HepG2 (cell line): ENCODE data around the gene ARL16. TPM values are rescaled to one million over a fixed set of nuclear protein-coding genes. Genes with fewer than 3 reads are reported as not detected.

ENCODE experiments used
- ATF7-NPFF ChIP-seq: sonication (generic); formaldehyde crosslinking; IDR thresholded peaks from 2 replicates; pipeline ENCODE4 v1.8.1; 2023; ENCODE audit warnings: mild to moderate bottlenecking, low read depth, missing genetic modification reagents, moderate library complexity
- EED ChIP-seq: sonication (generic); formaldehyde crosslinking; IDR thresholded peaks from 2 replicates; pipeline ENCODE4 v1.5.0; 2020; ENCODE audit warnings: mild to moderate bottlenecking, missing genetic modification reagents
- GFI1 ChIP-seq: sonication (generic); formaldehyde crosslinking; IDR thresholded peaks from 2 replicates; pipeline ENCODE4 v1.5.0; 2020; ENCODE audit warnings: missing genetic modification reagents, mild to moderate bottlenecking, borderline replicate concordance
- KMT2A ChIP-seq: sonication (generic); formaldehyde crosslinking; IDR thresholded peaks from 2 replicates; pipeline ENCODE4 v1.4.0; 2020; ENCODE audit warnings: missing genetic modification reagents
- NBN ChIP-seq: fragments of 450-650 bp; conservative IDR thresholded peaks from 2 replicates; pipeline ENCODE4 v1.6.1; 2017
- NONO ChIP-seq, 2 experiments: fragments of 450-650 bp in 1 of 2; sonication (generic) in 1 of 2; formaldehyde crosslinking in 1 of 2; IDR thresholded peaks in 1 of 2; conservative IDR thresholded peaks in 1 of 2; 2 replicates each; pipeline versions ENCODE4 v1.6.1 to v1.8.0; 2017 to 2022; ENCODE audit warnings: mild to moderate bottlenecking in 1 of 2, missing genetic modification reagents in 1 of 2, moderate library complexity in 1 of 2
- NR2F6 ChIP-seq, 2 experiments: IDR thresholded peaks; 2 replicates each; pipeline ENCODE4 v1.6.1; 2016; ENCODE audit warnings: antibody characterized with exemption in 1 of 2, mild to moderate bottlenecking in 1 of 2
- SP5 ChIP-seq: IDR thresholded peaks from 2 replicates; pipeline ENCODE4 v1.6.1; 2016; ENCODE audit warnings: low read depth, borderline replicate concordance
- SRSF4 ChIP-seq: fragments of 200-400 bp; formaldehyde crosslinking; IDR thresholded peaks from one replicate; pipeline ENCODE4 v1.6.1; 2018; ENCODE audit warnings: mild to moderate bottlenecking, low read depth, low read length, moderate library complexity; ENCODE audit not compliant: poor library complexity, severe bottlenecking
- ZKSCAN1 ChIP-seq: fragments of 150-350 bp; IDR thresholded peaks from 2 replicates; pipeline ENCODE4 v1.6.1; 2014; ENCODE audit warnings: low read length
- ZNF138 ChIP-seq: sonication (generic); formaldehyde crosslinking; IDR thresholded peaks from 2 replicates; pipeline ENCODE4 v1.5.0; 2020; ENCODE audit warnings: mild to moderate bottlenecking, low read depth, missing genetic modification reagents
- ZNF20 ChIP-seq: sonication (generic); formaldehyde crosslinking; IDR thresholded peaks from 2 replicates; pipeline ENCODE4 v1.4.0; 2020; ENCODE audit warnings: mild to moderate bottlenecking, moderate library complexity, missing genetic modification reagents
- ZNF235 ChIP-seq: sonication (generic); formaldehyde crosslinking; IDR thresholded peaks from 2 replicates; pipeline ENCODE4 v1.8.1; 2023; ENCODE audit warnings: mild to moderate bottlenecking, missing genetic modification reagents, borderline replicate concordance
- ZNF343 ChIP-seq: sonication (generic); formaldehyde crosslinking; IDR thresholded peaks from 2 replicates; pipeline ENCODE4 v1.4.0; 2020; ENCODE audit warnings: mild to moderate bottlenecking, missing genetic modification reagents
- ZNF484 ChIP-seq: sonication (generic); formaldehyde crosslinking; IDR thresholded peaks from 2 replicates; pipeline ENCODE4 v1.5.1; 2020; ENCODE audit warnings: mild to moderate bottlenecking, low read depth, missing genetic modification reagents, borderline replicate concordance
- ZNF773 ChIP-seq: sonication (generic); formaldehyde crosslinking; IDR thresholded peaks from 2 replicates; pipeline ENCODE4 v1.4.0; 2020; ENCODE audit warnings: missing genetic modification reagents, borderline replicate concordance
- polyA plus RNA-seq, 8 experiments: library from polyadenylated mRNA; depleted of rRNA in 3 of 8; stranded (reverse) in 7 of 8; unstranded in 1 of 8; fragments of >200 nt; fragmentation: Illumina TruSeq in 4 of 8; extraction: Trizol in 4 of 8; gene quantifications; 2 replicates each; pipeline versions ENCODE4 v1.2.1 to v1.2.3, GENCODE V29; 2011 to 2016; ENCODE audit warnings: low read depth in 4 of 8, missing spikeins in 1 of 8, mixed read lengths in 1 of 8; ENCODE audit not compliant: insufficient read depth in 1 of 8
- total RNA-seq, 5 experiments: library from RNA; depleted of rRNA; stranded (reverse); fragments of >200 nt; fragmentation: Illumina TruSeq; extraction: Trizol; gene quantifications; 2 replicates each; pipeline ENCODE4 v1.2.3, GENCODE V29; 2016; ENCODE audit warnings: low read depth in 1 of 5
- TF ChIP-seq, protein P1 (sequence below): sonication (generic); formaldehyde crosslinking; IDR thresholded peaks from 2 replicates; pipeline ENCODE4 v1.8.0; 2022; ENCODE audit warnings: mild to moderate bottlenecking, missing genetic modification reagents, moderate library complexity
- TF ChIP-seq, protein P2 (sequence below): sonication (generic); formaldehyde crosslinking; conservative IDR thresholded peaks from 2 replicates; pipeline ENCODE4 v1.4.0; 2020; ENCODE audit warnings: missing genetic modification reagents
- TF ChIP-seq, protein P3 (sequence below): IDR thresholded peaks from 2 replicates; pipeline ENCODE4 v1.6.1; 2016; ENCODE audit warnings: low read depth, control low read depth
- TF ChIP-seq, protein P4 (sequence below): sonication (generic); formaldehyde crosslinking; conservative IDR thresholded peaks from 2 replicates; pipeline ENCODE4 v1.8.0; 2022; ENCODE audit warnings: low read depth, missing genetic modification reagents
- TF ChIP-seq, protein P5 (sequence below): sonication (generic); formaldehyde crosslinking; IDR thresholded peaks from 2 replicates; pipeline ENCODE4 v1.4.0; 2020; ENCODE audit warnings: missing genetic modification reagents
- TF ChIP-seq, protein P6 (sequence below): sonication (generic); formaldehyde crosslinking; IDR thresholded peaks from 2 replicates; pipeline ENCODE4 v1.9.0; 2021; ENCODE audit warnings: missing genetic modification reagents, mild to moderate bottlenecking, borderline replicate concordance

ARL16 gene
- total and polyA plus RNA-seq, 2 of the 13 experiments (the other 11 are each of a cell fraction or from before 2014, with no cell fraction given) = 20.8 to 30.8 TPM

DNA sequence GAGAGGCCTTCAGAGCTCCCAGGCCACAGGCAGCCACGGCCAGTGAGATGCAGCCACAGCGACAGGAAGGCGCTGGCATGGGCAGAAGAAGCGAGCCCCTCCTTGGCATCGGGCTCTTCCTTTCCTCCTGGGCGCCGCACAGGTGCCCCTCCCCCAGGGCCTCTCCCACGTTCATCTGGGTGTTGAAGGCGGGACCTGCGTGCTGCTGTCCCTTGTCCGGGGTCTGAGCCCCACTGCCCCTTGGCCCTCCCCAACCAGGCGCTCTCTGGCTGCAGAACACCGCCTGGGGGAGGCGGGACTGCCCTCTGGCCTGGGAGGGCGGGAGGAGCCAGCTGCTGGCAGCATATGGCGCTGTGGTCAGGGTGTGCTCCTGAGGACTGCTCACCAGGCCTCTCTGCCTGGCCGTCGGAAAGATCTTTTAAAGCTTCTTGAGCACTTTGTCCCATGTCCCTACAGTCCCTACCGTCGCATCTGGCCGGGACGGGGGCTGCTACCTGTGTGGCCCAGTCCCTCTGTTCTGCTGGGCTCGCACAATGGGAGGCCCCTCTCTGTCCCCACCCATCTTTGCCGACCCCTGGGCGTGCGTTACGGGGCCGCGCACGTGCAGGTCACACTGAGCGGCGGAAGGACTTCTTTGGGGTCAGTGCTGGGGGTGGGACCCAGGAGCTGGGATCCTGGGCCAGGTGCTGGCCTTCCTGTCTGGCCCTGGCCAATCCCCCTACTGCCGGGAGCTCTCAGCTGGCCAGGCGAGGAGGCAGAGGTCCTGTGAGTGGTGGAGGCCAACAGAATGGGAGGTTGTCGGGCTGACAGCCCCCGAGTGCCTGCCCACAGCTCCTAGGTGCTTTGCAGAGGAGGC is 30.2 kb upstream of the ARL16 start (continued):
- TF ChIP-seq ATF7-NPFF (CRISPR knock-in tag) (peak; percentile 40; the same call in 1 of the 2 replicates), KMT2A (peak; percentile 45; the same call in 1 of the 2 replicates), SP5 (peak; percentile 93), ZKSCAN1 (no peak), ZNF773 (CRISPR knock-in tag) (peak; percentile 40; the same call in 1 of the 2 replicates), ZNF138 (CRISPR knock-in tag) (peak; percentile 89), ZNF20 (CRISPR knock-in tag) (0 out of 2 replicates have a peak, but pooled peaks have one; percentile 62), ZNF343 (CRISPR knock-in tag) (peak; percentile 91; the same call in 1 of the 2 replicates), NR2F6 (IDR thresholded peaks at IDR 0.05) (peak; percentile 74), NR2F6 (CRISPR knock-in tag; IDR thresholded peaks at IDR 0.05) (peak; percentile 80), SRSF4 (no peak), GFI1 (CRISPR knock-in tag) (no peak; the same call in 1 of the 2 replicates), NBN (no peak), EED (CRISPR knock-in tag) (peak; percentile 88), ZNF484 (CRISPR knock-in tag) (0 out of 2 replicates have a peak, but pooled peaks have one; percentile 86), NONO (IDR thresholded peaks at IDR 0.05) (no peak), NONO (CRISPR knock-in tag; conservative IDR thresholded peaks at IDR 0.05) (peak; percentile 98), ZNF235 (CRISPR knock-in tag) (peak; percentile 96; the same call in 1 of the 2 replicates)
- TF ChIP-seq, protein P1, sequence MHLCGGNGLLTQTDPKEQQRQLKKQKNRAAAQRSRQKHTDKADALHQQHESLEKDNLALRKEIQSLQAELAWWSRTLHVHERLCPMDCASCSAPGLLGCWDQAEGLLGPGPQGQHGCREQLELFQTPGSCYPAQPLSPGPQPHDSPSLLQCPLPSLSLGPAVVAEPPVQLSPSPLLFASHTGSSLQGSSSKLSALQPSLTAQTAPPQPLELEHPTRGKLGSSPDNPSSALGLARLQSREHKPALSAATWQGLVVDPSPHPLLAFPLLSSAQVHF = 0 out of 2 replicates have a peak, but pooled peaks have one; percentile 62
- TF ChIP-seq, protein P2, sequence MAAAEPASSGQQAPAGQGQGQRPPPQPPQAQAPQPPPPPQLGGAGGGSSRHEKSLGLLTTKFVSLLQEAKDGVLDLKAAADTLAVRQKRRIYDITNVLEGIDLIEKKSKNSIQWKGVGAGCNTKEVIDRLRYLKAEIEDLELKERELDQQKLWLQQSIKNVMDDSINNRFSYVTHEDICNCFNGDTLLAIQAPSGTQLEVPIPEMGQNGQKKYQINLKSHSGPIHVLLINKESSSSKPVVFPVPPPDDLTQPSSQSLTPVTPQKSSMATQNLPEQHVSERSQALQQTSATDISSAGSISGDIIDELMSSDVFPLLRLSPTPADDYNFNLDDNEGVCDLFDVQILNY = peak; percentile 66; the same call in 1 of the 2 replicates
- TF ChIP-seq, protein P3, sequence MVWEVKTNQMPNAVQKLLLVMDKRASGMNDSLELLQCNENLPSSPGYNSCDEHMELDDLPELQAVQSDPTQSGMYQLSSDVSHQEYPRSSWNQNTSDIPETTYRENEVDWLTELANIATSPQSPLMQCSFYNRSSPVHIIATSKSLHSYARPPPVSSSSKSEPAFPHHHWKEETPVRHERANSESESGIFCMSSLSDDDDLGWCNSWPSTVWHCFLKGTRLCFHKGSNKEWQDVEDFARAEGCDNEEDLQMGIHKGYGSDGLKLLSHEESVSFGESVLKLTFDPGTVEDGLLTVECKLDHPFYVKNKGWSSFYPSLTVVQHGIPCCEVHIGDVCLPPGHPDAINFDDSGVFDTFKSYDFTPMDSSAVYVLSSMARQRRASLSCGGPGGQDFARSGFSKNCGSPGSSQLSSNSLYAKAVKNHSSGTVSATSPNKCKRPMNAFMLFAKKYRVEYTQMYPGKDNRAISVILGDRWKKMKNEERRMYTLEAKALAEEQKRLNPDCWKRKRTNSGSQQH (CRISPR knock-in tag) = peak; percentile 83
- TF ChIP-seq, protein P4, sequence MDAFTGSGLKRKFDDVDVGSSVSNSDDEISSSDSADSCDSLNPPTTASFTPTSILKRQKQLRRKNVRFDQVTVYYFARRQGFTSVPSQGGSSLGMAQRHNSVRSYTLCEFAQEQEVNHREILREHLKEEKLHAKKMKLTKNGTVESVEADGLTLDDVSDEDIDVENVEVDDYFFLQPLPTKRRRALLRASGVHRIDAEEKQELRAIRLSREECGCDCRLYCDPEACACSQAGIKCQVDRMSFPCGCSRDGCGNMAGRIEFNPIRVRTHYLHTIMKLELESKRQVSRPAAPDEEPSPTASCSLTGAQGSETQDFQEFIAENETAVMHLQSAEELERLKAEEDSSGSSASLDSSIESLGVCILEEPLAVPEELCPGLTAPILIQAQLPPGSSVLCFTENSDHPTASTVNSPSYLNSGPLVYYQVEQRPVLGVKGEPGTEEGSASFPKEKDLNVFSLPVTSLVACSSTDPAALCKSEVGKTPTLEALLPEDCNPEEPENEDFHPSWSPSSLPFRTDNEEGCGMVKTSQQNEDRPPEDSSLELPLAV (CRISPR knock-in tag) = 0 out of 2 replicates have a peak, but pooled peaks have one; percentile 43
- TF ChIP-seq, protein P5, sequence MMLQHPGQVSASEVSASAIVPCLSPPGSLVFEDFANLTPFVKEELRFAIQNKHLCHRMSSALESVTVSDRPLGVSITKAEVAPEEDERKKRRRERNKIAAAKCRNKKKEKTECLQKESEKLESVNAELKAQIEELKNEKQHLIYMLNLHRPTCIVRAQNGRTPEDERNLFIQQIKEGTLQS (CRISPR knock-in tag) = peak; percentile 4; the same call in 1 of the 2 replicates
- TF ChIP-seq, protein P6, sequence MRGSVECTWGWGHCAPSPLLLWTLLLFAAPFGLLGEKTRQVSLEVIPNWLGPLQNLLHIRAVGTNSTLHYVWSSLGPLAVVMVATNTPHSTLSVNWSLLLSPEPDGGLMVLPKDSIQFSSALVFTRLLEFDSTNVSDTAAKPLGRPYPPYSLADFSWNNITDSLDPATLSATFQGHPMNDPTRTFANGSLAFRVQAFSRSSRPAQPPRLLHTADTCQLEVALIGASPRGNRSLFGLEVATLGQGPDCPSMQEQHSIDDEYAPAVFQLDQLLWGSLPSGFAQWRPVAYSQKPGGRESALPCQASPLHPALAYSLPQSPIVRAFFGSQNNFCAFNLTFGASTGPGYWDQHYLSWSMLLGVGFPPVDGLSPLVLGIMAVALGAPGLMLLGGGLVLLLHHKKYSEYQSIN (CRISPR knock-in tag) = no peak
